Cardiac fibroblast (primary cell): ENCODE results near the gene LMNB1.
"Not testable (repeated sequence)": the region's sequence is repeated elsewhere in the genome, so short reads cannot be mapped to it uniquely, and the experiment has no call there.

Source experiments
- DNase-seq, 2 donors: peaks; one replicate each; pipeline versions ENCODE4 v3.0.0 to v3.0.0-alpha.2; 2010; ENCODE audit warnings: low read depth in 2 of 2
- H3K4me3 ChIP-seq, 2 donors: replicated peaks in 1 of 2; 1 replicate in 1 of 2; 2 replicates in 1 of 2; pipeline ENCODE4 v1.5.1; 2011; ENCODE audit warnings: low read depth in 2 of 2, low read length in 2 of 2, mild to moderate bottlenecking in 2 of 2, moderate library complexity in 1 of 2
- CTCF ChIP-seq: IDR thresholded peaks from one replicate; pipeline ENCODE4 v1.5.1; 2011; ENCODE audit warnings: low read depth, mild to moderate bottlenecking, low read length, inconsistent platforms

LMNB1 gene

DNA sequence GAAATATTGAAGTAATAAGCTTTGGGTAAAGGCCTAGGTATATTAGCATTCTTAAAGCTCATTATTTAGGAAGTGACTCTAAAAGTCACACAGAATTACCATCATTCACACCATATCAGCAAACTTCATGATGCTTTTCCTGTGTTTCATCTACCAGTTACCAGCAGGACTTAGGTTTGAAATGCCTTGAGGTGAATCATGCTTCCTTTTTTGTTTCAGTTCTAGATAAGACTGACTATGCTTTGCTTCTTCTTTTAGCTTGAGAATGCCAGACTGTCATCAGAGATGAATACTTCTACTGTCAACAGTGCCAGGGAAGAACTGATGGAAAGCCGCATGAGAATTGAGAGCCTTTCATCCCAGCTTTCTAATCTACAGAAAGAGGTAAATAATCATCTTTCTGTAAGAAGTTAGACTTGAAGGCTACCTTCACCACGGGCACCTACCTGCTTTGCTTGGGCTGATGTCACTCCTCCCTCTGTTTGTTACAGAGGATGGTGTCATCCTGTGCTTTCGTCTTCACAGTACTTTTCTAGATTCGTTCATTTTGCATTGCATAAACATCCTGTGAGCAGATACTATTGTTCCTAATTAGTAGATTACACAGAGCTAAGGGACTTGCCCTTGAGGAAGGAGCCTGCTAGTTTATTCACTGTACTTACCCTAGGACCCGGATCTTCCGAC lies 34.7 kb downstream of the LMNB1 start:
- DNase-seq = peak; percentile 79 to 85
- no peak overlapping the region for H3K4me3 ChIP-seq
- TF ChIP-seq CTCF = no peak

- DNase-seq = no peak
- no peak overlapping the region for H3K4me3 ChIP-seq
- no peak for TF ChIP-seq CTCF
Observed at GRCh38 chr5:126812199-126812570, 35.2 kb downstream of the LMNB1 start.

- not testable (repeated sequence) for H3K4me3 ChIP-seq
Observed at GRCh38 chr5:126813799-126814198, 36.9 kb downstream of the LMNB1 start.

DNA sequence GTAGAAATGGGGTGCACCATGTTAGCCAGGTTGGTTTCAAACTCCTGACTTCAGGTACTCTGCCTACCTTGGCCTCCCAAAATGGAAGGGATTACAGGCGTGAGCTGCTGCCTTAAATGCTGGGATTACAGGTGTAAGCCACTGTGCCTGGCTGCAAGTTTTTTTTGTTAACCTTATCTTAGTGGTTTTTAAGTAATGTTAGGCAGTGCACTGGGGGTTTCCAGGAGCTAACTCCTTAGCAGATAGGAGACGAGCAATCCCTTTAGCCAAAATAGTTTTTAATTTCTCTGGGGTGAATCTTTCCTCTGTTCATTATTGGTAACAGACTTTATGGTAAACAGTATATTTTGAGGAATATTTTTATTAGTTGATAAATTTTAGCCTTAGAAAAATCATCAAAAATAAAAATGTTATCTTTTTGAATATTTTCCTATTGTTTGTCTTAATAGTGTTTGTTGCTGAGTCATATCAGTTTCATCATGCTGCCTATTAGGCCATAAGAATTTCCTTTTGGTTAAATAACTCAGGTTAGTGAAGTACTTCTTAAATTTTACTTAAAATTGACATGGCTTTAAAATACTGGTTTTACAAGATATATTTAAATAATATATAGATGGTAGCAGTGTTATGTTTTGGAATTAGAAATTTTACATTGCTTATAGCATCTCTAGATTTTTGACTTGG lies 37.9 kb downstream of the LMNB1 start:
- TF ChIP-seq CTCF = no peak
- no peak overlapping the region for H3K4me3 ChIP-seq
- DNase-seq = peak; percentile 51 to 72

More at GRCh38 chr5:126813799-126814198, 36.9 kb downstream of the LMNB1 start:
- DNase-seq = not testable (repeated sequence)

DNA sequence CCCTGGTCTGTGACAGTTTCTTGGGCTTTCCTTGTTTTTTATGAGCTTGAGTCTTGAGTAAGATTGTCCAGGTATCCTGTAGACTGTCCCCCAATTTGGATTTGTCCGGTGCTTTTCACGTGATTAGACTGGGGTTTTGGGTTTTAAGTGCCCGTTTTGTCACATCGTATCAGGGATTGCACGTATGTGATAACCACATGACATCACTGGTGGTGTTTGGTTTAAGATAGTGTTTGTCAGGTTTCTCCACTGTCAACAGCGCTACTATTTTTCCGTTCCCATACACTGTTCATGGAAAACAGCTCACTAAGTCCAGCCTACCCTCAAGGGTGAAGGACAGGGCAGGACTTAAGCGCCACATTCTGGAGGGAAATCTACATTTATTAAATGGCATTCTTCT lies 39.7 kb downstream of the LMNB1 start:
- no peak for DNase-seq
- no peak for TF ChIP-seq CTCF
- no peak overlapping the region for H3K4me3 ChIP-seq

DNA sequence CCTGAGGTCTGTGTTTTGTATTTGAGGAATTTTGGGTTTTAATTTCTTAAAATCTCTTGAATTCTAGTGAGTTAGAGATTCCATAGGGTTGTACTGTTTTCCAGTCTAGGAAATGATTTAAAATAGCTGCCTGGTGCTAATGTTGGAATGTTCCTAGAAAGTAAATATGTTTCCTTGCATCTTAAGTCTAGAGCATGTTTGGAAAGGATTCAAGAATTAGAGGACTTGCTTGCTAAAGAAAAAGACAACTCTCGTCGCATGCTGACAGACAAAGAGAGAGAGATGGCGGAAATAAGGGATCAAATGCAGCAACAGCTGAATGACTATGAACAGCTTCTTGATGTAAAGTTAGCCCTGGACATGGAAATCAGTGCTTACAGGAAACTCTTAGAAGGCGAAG lies 41.8 kb downstream of the LMNB1 start:
- no peak for TF ChIP-seq CTCF
- DNase-seq = peak in 1 of 2 donors; percentile 32
- no peak overlapping the region for H3K4me3 ChIP-seq

- H3K4me3 ChIP-seq = no peak overlapping the region
- no peak for DNase-seq
- TF ChIP-seq CTCF = no peak
Observed at GRCh38 chr5:126819253-126819652, 42.3 kb downstream of the LMNB1 start.
